Left ventricle myocardium inferior (tissue), 1 donor: ENCODE data around the gene FGFR3. TPM values are rescaled to one million over a fixed set of nuclear protein-coding genes. Genes with fewer than 3 reads are reported as not detected.

Experiments
- DNase-seq: peaks from one replicate; pipeline ENCODE4 v3.0.0-alpha.2; 2020
- H3K27ac ChIP-seq: fragments of 200-600 bp; replicated peaks from 2 replicates; pipeline ENCODE4 v1.8.0; 2021
- H3K27me3 ChIP-seq: fragments of 200-600 bp; 2 replicates; pipeline ENCODE4 v1.8.0; 2021; ENCODE audit warnings: low read depth
- H3K36me3 ChIP-seq: fragments of 200-600 bp; 2 replicates; pipeline ENCODE4 v1.8.0; 2021
- H3K4me1 ChIP-seq: fragments of 200-600 bp; 2 replicates; pipeline ENCODE4 v1.8.0; 2021
- H3K4me3 ChIP-seq: fragments of 200-600 bp; 2 replicates; pipeline ENCODE4 v1.8.0; 2021; ENCODE audit warnings: mild to moderate bottlenecking, moderate library complexity
- H3K9me3 ChIP-seq: fragments of 200-600 bp; replicated peaks from 2 replicates; pipeline ENCODE4 v1.8.0; 2021
- intact Hi-C: fragments of 100-400 bp; cut with micrococcal nuclease; formaldehyde crosslinking; loops from one replicate; pipeline ENCODE4 v1.11.0; 2022
- long read RNA-seq: library from polyadenylated mRNA; unstranded; transcript quantifications from one replicate; pipeline ENCODE4 v2.0.0, GENCODE V29; 2021
- total RNA-seq: library from RNA; stranded (reverse); fragmentation: NEBNext Ultra II Directional; extraction: Animal tissue kit (Norgen Biotek cat#: 25700); gene quantifications from one replicate; pipeline ENCODE4 v1.2.1, GENCODE V29; 2021
- TF ChIP-seq, protein P1 (sequence below): fragments of 200-600 bp; IDR thresholded peaks from 2 replicates; pipeline ENCODE4 v1.8.0; 2021; ENCODE audit warnings: antibody characterized with exemption, mild to moderate bottlenecking, borderline replicate concordance
- donor health status: DM: no; HTN: yes; CAD: no; lungs with severe emphysema.

FGFR3 gene
- total RNA-seq, result 3.5 TPM
- long read RNA-seq, full-length matches to known transcripts, result 2 of 10 reads
- long read RNA-seq, partial matches to known transcripts, result 2 of 10 reads
- long read RNA-seq, other reads (novel, unspliced or antisense), result 6 of 10 reads

DNA sequence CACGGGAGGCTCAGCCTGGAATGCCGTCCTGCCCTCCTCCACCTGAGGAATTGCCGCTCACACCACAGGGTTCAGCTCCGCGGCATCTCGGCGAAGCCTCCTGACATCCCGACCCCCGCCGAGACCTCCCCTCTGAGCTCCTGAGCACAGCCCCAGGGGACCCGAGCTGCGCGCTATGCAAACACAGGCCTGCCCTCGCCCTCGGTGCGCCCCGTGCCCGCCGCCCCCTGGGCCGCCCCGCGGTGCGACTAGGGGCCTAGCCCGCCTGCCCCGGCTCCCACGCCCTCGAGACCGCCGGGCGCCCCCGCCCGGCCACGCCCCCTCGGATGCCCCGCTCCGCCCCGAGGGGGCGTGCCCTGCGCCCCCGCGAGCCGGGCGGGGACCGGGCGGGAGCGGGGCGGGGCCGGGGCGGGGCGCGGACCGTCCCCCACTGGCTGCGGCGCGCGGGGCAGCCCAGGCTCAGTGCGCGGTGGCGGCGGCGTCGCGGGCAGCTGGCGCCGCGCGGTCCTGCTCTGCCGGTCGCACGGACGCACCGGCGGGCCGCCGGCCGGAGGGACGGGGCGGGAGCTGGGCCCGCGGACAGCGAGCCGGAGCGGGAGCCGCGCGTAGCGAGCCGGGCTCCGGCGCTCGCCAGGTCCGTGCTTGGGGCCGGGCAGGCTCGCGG is at the start of gene FGFR3:
Gene FGFR3, plus strand, starts transcription at position 462 of the 664 bp plus-strand sequence. CDS start 642 bp downstream, outside the sequence.
- peak; percentile 33 for DNase-seq
- Histone ChIP-seq H3K4me1 (peaks cover 29% of the 10 kb centered on the region), H3K36me3 (no peaks in the 10 kb centered on the region), H3K27ac (peak within 1 kb of the TSS; percentile 63), H3K4me3 (peak within 1 kb of the TSS; percentile 69), H3K9me3 (no peaks in the 10 kb centered on the region), H3K27me3 (peaks cover 51% of the 10 kb centered on the region)
- intact Hi-C loops, result no loop called here
- TF ChIP-seq, protein P1, sequence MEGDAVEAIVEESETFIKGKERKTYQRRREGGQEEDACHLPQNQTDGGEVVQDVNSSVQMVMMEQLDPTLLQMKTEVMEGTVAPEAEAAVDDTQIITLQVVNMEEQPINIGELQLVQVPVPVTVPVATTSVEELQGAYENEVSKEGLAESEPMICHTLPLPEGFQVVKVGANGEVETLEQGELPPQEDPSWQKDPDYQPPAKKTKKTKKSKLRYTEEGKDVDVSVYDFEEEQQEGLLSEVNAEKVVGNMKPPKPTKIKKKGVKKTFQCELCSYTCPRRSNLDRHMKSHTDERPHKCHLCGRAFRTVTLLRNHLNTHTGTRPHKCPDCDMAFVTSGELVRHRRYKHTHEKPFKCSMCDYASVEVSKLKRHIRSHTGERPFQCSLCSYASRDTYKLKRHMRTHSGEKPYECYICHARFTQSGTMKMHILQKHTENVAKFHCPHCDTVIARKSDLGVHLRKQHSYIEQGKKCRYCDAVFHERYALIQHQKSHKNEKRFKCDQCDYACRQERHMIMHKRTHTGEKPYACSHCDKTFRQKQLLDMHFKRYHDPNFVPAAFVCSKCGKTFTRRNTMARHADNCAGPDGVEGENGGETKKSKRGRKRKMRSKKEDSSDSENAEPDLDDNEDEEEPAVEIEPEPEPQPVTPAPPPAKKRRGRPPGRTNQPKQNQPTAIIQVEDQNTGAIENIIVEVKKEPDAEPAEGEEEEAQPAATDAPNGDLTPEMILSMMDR, result no peak

DNA sequence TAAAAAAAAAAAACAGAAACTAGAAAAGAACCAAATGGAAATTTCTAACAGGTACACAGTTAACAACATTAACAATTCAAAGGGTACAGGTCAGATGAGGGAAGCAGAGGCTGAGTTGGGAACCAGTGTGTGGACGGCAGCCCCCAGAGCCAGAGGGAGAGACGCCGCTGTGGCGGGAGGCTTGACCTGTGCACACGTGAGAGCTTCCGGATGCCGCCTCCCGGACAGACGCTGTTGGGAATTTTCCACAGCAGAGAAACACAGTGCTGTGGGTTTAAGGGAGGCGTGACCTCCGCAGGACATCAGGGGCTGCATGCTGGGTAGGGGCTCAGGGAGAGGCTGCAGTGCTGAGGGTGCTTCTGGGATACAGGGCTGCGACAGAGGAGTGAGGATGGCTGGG is 49.5 kb upstream of the FGFR3 start:
- peaks cover 4% of the 10 kb centered on the region for H3K9me3 ChIP-seq
- no peak overlapping the region for H3K27ac ChIP-seq
- no peak for DNase-seq
- H3K4me1 ChIP-seq, result peaks cover 4% of the 10 kb centered on the region
- H3K36me3 ChIP-seq, result peaks cover 32% of the 10 kb centered on the region
- H3K27me3 ChIP-seq, result peaks cover 11% of the 10 kb centered on the region
- no peak overlapping the region for H3K4me3 ChIP-seq
- TF ChIP-seq, protein P1, result no peak
- intact Hi-C loops, result loop anchor here (10.0 kb wide), 1 partner anchor 151 kb away; no protein-coding TSS in a partner anchor

DNA sequence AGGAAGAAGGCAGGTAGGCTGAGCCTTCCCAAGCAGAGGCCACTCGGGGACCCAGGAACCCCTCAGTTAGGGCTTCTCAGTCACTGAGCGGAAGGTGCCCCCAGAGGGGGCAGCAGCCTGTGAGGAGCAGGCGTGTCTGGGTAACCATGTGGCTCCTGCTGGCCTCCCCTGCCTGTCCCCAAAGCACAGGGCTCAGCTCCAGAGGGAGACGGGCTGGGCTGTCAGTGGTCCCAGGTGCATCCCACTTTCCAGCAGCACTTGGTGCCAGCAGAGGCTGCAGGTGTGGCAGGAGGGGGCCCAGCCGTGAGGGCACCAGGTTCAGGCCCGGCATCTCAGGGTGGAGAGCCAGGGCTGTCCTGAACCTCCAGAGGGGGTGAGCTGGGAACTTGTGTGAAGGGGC is 49.1 kb upstream of the FGFR3 start:
- H3K36me3 ChIP-seq, result peaks cover 27% of the 10 kb centered on the region
- intact Hi-C loops, result loop anchor here (10.0 kb wide), 1 partner anchor 151 kb away; no protein-coding TSS in a partner anchor
- TF ChIP-seq, protein P1, result no peak

DNA sequence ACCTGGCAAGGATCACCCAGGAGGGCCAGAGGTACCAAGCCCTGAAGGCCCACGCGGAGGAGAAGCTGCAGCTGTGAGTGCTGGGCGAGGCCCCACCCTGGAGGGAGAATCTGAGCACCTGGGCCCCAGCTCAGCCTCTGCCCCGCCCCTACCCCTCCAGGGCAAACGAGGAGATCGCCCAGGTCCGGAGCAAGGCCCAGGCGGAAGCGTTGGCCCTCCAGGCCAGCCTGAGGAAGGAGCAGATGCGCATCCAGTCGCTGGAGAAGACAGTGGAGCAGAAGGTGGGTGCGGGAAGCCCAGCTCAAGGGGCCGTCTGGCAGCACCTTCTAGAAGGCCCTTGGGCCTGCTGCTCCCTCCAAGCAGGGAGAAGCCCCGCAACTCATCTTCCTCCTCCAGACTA is 48.5 kb upstream of the FGFR3 start:
- H3K4me1 ChIP-seq, result peaks cover 6% of the 10 kb centered on the region
- TF ChIP-seq, protein P1, result no peak
- peaks cover 27% of the 10 kb centered on the region for H3K36me3 ChIP-seq
- no peak for DNase-seq
- H3K4me3 ChIP-seq, result no peak overlapping the region
- peaks cover 13% of the 10 kb centered on the region for H3K27me3 ChIP-seq
- intact Hi-C loops, result loop anchor here (10.0 kb wide), 1 partner anchor 150 kb away; no protein-coding TSS in a partner anchor
- no peak overlapping the region for H3K27ac ChIP-seq
- H3K9me3 ChIP-seq, result no peaks in the 10 kb centered on the region

More for the DNA sequence above, 49.1 kb upstream of the FGFR3 start:
- Histone ChIP-seq H3K27me3 (peaks cover 13% of the 10 kb centered on the region), H3K9me3 (no peaks in the 10 kb centered on the region), H3K27ac (no peak overlapping the region), H3K4me3 (no peak overlapping the region), H3K4me1 (peaks cover 6% of the 10 kb centered on the region)
- no peak for DNase-seq

DNA sequence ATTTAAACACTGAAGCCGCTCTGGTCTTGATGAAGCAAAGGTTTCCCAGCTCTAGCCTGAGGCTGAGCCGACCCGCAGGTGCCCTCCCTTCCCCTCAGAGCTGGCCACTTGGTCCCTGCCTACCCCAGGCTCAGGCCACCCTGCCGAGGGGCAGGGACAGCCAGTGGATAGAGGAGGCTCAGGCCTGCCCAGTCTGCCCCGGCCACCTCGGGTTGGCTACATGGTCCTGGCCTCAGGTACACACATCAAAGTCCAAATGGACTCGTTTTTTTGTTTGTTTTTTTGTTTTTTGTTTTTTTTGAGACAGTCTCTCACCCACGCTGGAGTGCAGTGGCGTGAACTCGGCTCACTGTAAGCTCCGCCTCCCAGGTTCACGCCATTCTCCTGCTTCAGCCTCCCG is 47.9 kb upstream of the FGFR3 start:
- H3K9me3 ChIP-seq, result no peaks in the 10 kb centered on the region
- peaks cover 27% of the 10 kb centered on the region for H3K36me3 ChIP-seq
- no peak overlapping the region for H3K27ac ChIP-seq
- TF ChIP-seq, protein P1, result no peak
- DNase-seq, result no peak
- H3K27me3 ChIP-seq, result peaks cover 16% of the 10 kb centered on the region
- intact Hi-C loops, result loop anchor here (5.0 to 10.0 kb wide), 2 partner anchors 62 to 150 kb away; no protein-coding TSS in a partner anchor
- H3K4me1 ChIP-seq, result peaks cover 6% of the 10 kb centered on the region
- H3K4me3 ChIP-seq, result no peak overlapping the region
